ENCODE data around the gene ATXN3.

GRCh38 chr14:92103363-92103989, 2.9 kb downstream of the ATXN3 start:
- TF ChIP-seq CTCF (IDR thresholded peaks at IDR 0.05 in 8 of 11, conservative IDR thresholded peaks at IDR 0.05 in 3 of 11), result no peak
- no peak for TF ChIP-seq POLR2AphosphoS5 (IDR thresholded peaks at IDR 0.05)

Measured in spleen (tissue), 7 donors.